Measurements from ENCODE around the gene KHDC1. TPM values are rescaled to one million over a fixed set of nuclear protein-coding genes. Genes with fewer than 3 reads are reported as not detected.

Gene KHDC1
- total RNA-seq, 1 experiment from 2014 or later = 9.6 TPM

DNA sequence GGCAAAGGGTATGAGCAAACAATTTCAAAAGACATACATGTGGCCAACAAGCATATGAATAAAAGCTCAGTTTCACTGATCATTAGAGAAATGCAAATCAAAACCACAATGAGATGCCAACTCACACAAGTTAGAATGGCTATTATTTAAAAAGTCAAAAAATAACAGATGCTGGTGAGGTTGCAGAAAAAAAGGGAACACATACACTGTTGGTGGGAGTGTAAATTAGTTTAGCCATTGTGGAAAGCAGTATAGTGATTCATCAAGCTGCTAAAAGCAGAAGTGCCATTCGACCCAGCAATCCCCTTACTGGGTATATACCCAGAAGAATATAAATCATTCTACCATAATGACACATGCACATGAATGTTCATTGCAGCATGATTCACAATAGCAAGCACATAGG is 31.0 kb downstream of the KHDC1 start:
- TF ChIP-seq SIN3A (IDR thresholded peaks at IDR 0.05; ENCODE audit: borderline replicate concordance, insufficient read depth, low read depth, low read length) (no peak), POLR2AphosphoS5 (IDR thresholded peaks at IDR 0.05; ENCODE audit: low read depth, low read length) (no peak), TCF7L2 (IDR thresholded peaks at IDR 0.05; ENCODE audit: low read depth, low read length) (no peak)
- TF ChIP-seq, protein P1, sequence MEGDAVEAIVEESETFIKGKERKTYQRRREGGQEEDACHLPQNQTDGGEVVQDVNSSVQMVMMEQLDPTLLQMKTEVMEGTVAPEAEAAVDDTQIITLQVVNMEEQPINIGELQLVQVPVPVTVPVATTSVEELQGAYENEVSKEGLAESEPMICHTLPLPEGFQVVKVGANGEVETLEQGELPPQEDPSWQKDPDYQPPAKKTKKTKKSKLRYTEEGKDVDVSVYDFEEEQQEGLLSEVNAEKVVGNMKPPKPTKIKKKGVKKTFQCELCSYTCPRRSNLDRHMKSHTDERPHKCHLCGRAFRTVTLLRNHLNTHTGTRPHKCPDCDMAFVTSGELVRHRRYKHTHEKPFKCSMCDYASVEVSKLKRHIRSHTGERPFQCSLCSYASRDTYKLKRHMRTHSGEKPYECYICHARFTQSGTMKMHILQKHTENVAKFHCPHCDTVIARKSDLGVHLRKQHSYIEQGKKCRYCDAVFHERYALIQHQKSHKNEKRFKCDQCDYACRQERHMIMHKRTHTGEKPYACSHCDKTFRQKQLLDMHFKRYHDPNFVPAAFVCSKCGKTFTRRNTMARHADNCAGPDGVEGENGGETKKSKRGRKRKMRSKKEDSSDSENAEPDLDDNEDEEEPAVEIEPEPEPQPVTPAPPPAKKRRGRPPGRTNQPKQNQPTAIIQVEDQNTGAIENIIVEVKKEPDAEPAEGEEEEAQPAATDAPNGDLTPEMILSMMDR (IDR thresholded peaks at IDR 0.05) = no peak
- TF ChIP-seq, protein P2, sequence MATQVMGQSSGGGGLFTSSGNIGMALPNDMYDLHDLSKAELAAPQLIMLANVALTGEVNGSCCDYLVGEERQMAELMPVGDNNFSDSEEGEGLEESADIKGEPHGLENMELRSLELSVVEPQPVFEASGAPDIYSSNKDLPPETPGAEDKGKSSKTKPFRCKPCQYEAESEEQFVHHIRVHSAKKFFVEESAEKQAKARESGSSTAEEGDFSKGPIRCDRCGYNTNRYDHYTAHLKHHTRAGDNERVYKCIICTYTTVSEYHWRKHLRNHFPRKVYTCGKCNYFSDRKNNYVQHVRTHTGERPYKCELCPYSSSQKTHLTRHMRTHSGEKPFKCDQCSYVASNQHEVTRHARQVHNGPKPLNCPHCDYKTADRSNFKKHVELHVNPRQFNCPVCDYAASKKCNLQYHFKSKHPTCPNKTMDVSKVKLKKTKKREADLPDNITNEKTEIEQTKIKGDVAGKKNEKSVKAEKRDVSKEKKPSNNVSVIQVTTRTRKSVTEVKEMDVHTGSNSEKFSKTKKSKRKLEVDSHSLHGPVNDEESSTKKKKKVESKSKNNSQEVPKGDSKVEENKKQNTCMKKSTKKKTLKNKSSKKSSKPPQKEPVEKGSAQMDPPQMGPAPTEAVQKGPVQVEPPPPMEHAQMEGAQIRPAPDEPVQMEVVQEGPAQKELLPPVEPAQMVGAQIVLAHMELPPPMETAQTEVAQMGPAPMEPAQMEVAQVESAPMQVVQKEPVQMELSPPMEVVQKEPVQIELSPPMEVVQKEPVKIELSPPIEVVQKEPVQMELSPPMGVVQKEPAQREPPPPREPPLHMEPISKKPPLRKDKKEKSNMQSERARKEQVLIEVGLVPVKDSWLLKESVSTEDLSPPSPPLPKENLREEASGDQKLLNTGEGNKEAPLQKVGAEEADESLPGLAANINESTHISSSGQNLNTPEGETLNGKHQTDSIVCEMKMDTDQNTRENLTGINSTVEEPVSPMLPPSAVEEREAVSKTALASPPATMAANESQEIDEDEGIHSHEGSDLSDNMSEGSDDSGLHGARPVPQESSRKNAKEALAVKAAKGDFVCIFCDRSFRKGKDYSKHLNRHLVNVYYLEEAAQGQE (IDR thresholded peaks at IDR 0.05; ENCODE audit: insufficient read depth in 1 of 2, low read depth in 2 of 2, low read length in 1 of 2) = no peak
- BruUV-seq (replicated peaks) = no TSS peak
- ChIA-PET CTCF (no interaction called here), POLR2A (interaction anchor here (0.5 to 0.7 kb wide), 2 partner anchors 28 to 54 kb away, joined by 3 to 7 read pairs; no protein-coding TSS in a partner anchor)
- intact Hi-C loops (cut with micrococcal nuclease; ENCODE audit: unreplicated experiment) (no loop called here), in situ Hi-C loops (cut with HindIII; ENCODE audit: low pct_unique_long_range_greater_than_20kb, low sequenced_read_pairs) (no loop called here)
- Histone ChIP-seq H3K27me3 (ENCODE audit: control insufficient read depth, insufficient read depth, low read length) (no peaks in the 10 kb centered on the region), H3K36me3 (ENCODE audit: control insufficient read depth, insufficient read depth, low read length) (no peaks in the 10 kb centered on the region), H3K4me3 (ENCODE audit: low read depth in 2 of 2, low read length in 2 of 2) (no peak overlapping the region), H3K4me1 (ENCODE audit: control insufficient read depth, insufficient read depth, low read length) (no peaks in the 10 kb centered on the region), H3K9me3 (ENCODE audit: control insufficient read depth, insufficient read depth, low read depth, low read length) (no peaks in the 10 kb centered on the region), H3K27ac (ENCODE audit: low read length) (no peak overlapping the region)
- ATAC-seq (no peak), DNase-seq (ENCODE audit: low read depth, low spot score) (no peak)

DNA sequence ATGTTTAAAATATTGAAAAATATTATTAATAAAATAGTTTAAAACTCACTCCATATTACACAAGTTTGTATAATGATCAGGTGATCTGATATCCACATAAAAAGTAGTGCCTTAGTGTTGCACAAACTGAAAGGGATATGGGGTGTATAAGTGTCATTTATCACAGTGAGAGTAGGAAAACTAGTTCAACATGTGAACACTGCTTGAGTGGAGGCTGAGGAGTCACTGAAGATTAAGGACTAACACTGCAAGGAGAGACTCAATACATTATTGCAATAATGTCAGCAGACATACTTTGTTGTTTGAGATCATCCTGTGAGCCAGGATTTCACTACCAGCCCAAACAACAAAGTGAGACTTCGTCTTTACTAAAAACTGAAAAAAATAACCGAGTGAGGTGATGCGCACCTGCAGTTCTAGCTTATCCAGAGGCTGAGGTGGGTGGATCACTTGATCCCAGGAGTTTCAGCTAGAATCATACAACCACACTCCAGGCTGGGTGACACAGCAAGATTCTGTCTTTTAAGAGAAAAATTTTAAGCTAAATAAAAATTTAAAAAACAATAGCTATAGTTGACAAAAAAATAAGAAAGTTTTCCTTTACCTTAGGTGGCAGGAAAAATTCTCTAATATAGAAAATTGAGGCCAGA is 35.3 kb downstream of the KHDC1 start:
- CTCF ChIA-PET = no interaction called here
- in situ Hi-C loops (cut with HindIII; ENCODE audit: low pct_unique_long_range_greater_than_20kb, low sequenced_read_pairs) = no loop called here
- Histone ChIP-seq H3K36me3 (ENCODE audit: control insufficient read depth, insufficient read depth, low read length) (no peaks in the 10 kb centered on the region), H3K9me3 (ENCODE audit: control insufficient read depth, insufficient read depth, low read depth, low read length) (no peaks in the 10 kb centered on the region), H3K27me3 (ENCODE audit: control insufficient read depth, insufficient read depth, low read length) (no peaks in the 10 kb centered on the region), H3K27ac (ENCODE audit: low read length) (no peak overlapping the region), H3K4me1 (ENCODE audit: control insufficient read depth, insufficient read depth, low read length) (no peaks in the 10 kb centered on the region), H3K4me3 (ENCODE audit: low read depth in 2 of 2, low read length in 2 of 2) (no peak overlapping the region)
- POLR2A ChIA-PET = no interaction called here
- ATAC-seq (no peak), DNase-seq (ENCODE audit: low read depth, low spot score) (no peak)
- no TSS peak for BruUV-seq (replicated peaks)
- TF ChIP-seq, protein P1 (IDR thresholded peaks at IDR 0.05) = no peak
- TF ChIP-seq POLR2AphosphoS5 (IDR thresholded peaks at IDR 0.05; ENCODE audit: low read depth, low read length) (no peak), SIN3A (IDR thresholded peaks at IDR 0.05; ENCODE audit: borderline replicate concordance, insufficient read depth, low read depth, low read length) (no peak), TCF7L2 (IDR thresholded peaks at IDR 0.05; ENCODE audit: low read depth, low read length) (no peak)
- TF ChIP-seq, protein P2 (IDR thresholded peaks at IDR 0.05; ENCODE audit: insufficient read depth in 1 of 2, low read depth in 2 of 2, low read length in 1 of 2) = no peak
- intact Hi-C loops (cut with micrococcal nuclease; ENCODE audit: unreplicated experiment) = no loop called here

All from Panc1 (cell line).